Spleen (tissue), 7 donors: ENCODE data around the gene PDK2.

Experiments
- CTCF ChIP-seq, 11 experiments: fragments of 200-600 bp in 7 of 11; fragments of 450-650 bp in 4 of 11; sonication (generic) in 4 of 11; IDR thresholded peaks in 8 of 11; conservative IDR thresholded peaks in 3 of 11; 1 replicate in 7 of 11; 2 replicates in 4 of 11; pipeline versions ENCODE4 v1.4.0 to v1.8.0; 2016 to 2021; ENCODE audit warnings: antibody characterized with exemption in 11 of 11, inconsistent platforms in 4 of 11, mild to moderate bottlenecking in 1 of 11
- POLR2A ChIP-seq, 3 donors: fragments of 450-650 bp; IDR thresholded peaks; one replicate each; pipeline ENCODE4 v1.5.1; 2017; ENCODE audit warnings: antibody characterized with exemption in 3 of 3, mild to moderate bottlenecking in 1 of 3
- POLR2AphosphoS5 ChIP-seq, 3 donors: sonication (generic); formaldehyde crosslinking; IDR thresholded peaks; one replicate each; pipeline ENCODE4 v1.5.1; 2017; ENCODE audit warnings: antibody characterized with exemption in 3 of 3
- donor health status: DM: no; HTN: no; CAD: no; lungs with moderate emphysema.
- donor health status: DM: no; HTN: no; CAD: no.
- donor health status: DM: no; HTN: no; CAD: no.

- no peak for TF ChIP-seq CTCF (IDR thresholded peaks at IDR 0.05 in 8 of 11, conservative IDR thresholded peaks at IDR 0.05 in 3 of 11)
- TF ChIP-seq POLR2AphosphoS5 (IDR thresholded peaks at IDR 0.05): no peak
- no peak for TF ChIP-seq POLR2A (IDR thresholded peaks at IDR 0.05)
Measured at GRCh38 chr17:50152736-50153135, 57.6 kb downstream of the PDK2 start.
